ENCODE measurements around the gene PPFIA1.

GRCh38 chr11:70364178-70364577, 93.7 kb downstream of the PPFIA1 start:
- no peak for TF ChIP-seq CTCF (IDR thresholded peaks at IDR 0.05)
- TF ChIP-seq POLR2A (IDR thresholded peaks at IDR 0.05): no peak

Data from right lobe of liver (tissue), 4 donors.